ENCODE data around the gene CCR5AS.
A peak's percentile ranks its signal among the peaks of the same experiment; 100 is the strongest.

CCR5AS gene

GRCh38 chr3:46406788-46407611 is at the start of gene CCR5AS, which contains the start of gene CCRL2:
Gene CCR5AS (minus strand): TSS chr3:46407066.
Gene CCRL2 (plus strand): TSS chr3:46407259. CDS start chr3:46408080, 821 bp downstream.
- no peaks in the 10 kb centered on the region for H3K9me3 Mint-ChIP-seq
- H3K4me3 Mint-ChIP-seq: peak within 1 kb of the TSS; percentile 83
- ATAC-seq: peak; percentile 87
- H3K4me1 Mint-ChIP-seq: peaks cover 30% of the 10 kb centered on the region
- no peaks in the 10 kb centered on the region for H3K27me3 Mint-ChIP-seq
- no peaks in the 10 kb centered on the region for H3K36me3 Mint-ChIP-seq
- H3K27ac Mint-ChIP-seq: peak within 1 kb of the TSS; percentile 94

GRCh38 chr3:46456118-46456517 is 49.3 kb upstream of the CCR5AS start:
- Mint-ChIP-seq H3K4me3 (no peak overlapping the region), H3K27me3 (peaks cover 38% of the 10 kb centered on the region), H3K27ac (no peak overlapping the region), H3K36me3 (no peaks in the 10 kb centered on the region), H3K4me1 (peaks cover 7% of the 10 kb centered on the region), H3K9me3 (no peaks in the 10 kb centered on the region)
- no peak for ATAC-seq

GRCh38 chr3:46455231-46456115 is 48.6 kb upstream of the CCR5AS start:
- peaks cover 31% of the 10 kb centered on the region for H3K27me3 Mint-ChIP-seq
- no peaks in the 10 kb centered on the region for H3K36me3 Mint-ChIP-seq
- no peaks in the 10 kb centered on the region for H3K9me3 Mint-ChIP-seq
- no peak overlapping the region for H3K4me3 Mint-ChIP-seq
- ATAC-seq: no peak
- H3K4me1 Mint-ChIP-seq: peaks cover 7% of the 10 kb centered on the region
- no peak overlapping the region for H3K27ac Mint-ChIP-seq

GRCh38 chr3:46454606-46455005 is 47.7 kb upstream of the CCR5AS start:
- Mint-ChIP-seq H3K4me1 (peaks cover 7% of the 10 kb centered on the region), H3K36me3 (no peaks in the 10 kb centered on the region), H3K27me3 (peaks cover 24% of the 10 kb centered on the region), H3K4me3 (no peak overlapping the region), H3K27ac (no peak overlapping the region), H3K9me3 (no peaks in the 10 kb centered on the region)
- no peak for ATAC-seq

GRCh38 chr3:46454209-46454595 is 47.3 kb upstream of the CCR5AS start:
- no peak for ATAC-seq
- Mint-ChIP-seq H3K4me1 (peaks cover 7% of the 10 kb centered on the region), H3K27me3 (peaks cover 24% of the 10 kb centered on the region)

GRCh38 chr3:46453526-46454208 is 46.8 kb upstream of the CCR5AS start:
- Mint-ChIP-seq H3K27ac (no peak overlapping the region), H3K4me3 (no peak overlapping the region), H3K27me3 (peaks cover 26% of the 10 kb centered on the region), H3K4me1 (peaks cover 12% of the 10 kb centered on the region), H3K36me3 (no peaks in the 10 kb centered on the region), H3K9me3 (no peaks in the 10 kb centered on the region)
- ATAC-seq: no peak

More at GRCh38 chr3:46454209-46454595, 47.3 kb upstream of the CCR5AS start:
- Mint-ChIP-seq H3K4me3 (no peak overlapping the region), H3K27ac (no peak overlapping the region), H3K36me3 (no peaks in the 10 kb centered on the region), H3K9me3 (no peaks in the 10 kb centered on the region)

- peaks cover 12% of the 10 kb centered on the region for H3K4me1 Mint-ChIP-seq
- no peaks in the 10 kb centered on the region for H3K9me3 Mint-ChIP-seq
- ATAC-seq: no peak
- no peak overlapping the region for H3K4me3 Mint-ChIP-seq
- no peak overlapping the region for H3K27ac Mint-ChIP-seq
- H3K27me3 Mint-ChIP-seq: peaks cover 26% of the 10 kb centered on the region
- no peaks in the 10 kb centered on the region for H3K36me3 Mint-ChIP-seq
Measured at GRCh38 chr3:46449755-46450552, 43.1 kb upstream of the CCR5AS start.

- H3K27me3 Mint-ChIP-seq: peaks cover 19% of the 10 kb centered on the region
- no peak overlapping the region for H3K27ac Mint-ChIP-seq
- H3K9me3 Mint-ChIP-seq: no peaks in the 10 kb centered on the region
- H3K4me1 Mint-ChIP-seq: peaks cover 8% of the 10 kb centered on the region
- no peak for ATAC-seq
- no peaks in the 10 kb centered on the region for H3K36me3 Mint-ChIP-seq
- H3K4me3 Mint-ChIP-seq: no peak overlapping the region
Measured at GRCh38 chr3:46448721-46449120, 41.9 kb upstream of the CCR5AS start.

- ATAC-seq: no peak
- peaks cover 16% of the 10 kb centered on the region for H3K27me3 Mint-ChIP-seq
- H3K9me3 Mint-ChIP-seq: no peaks in the 10 kb centered on the region
- H3K4me1 Mint-ChIP-seq: peaks cover 4% of the 10 kb centered on the region
- H3K27ac Mint-ChIP-seq: no peak overlapping the region
- H3K36me3 Mint-ChIP-seq: no peaks in the 10 kb centered on the region
- H3K4me3 Mint-ChIP-seq: no peak overlapping the region
Measured at GRCh38 chr3:46447228-46447985, 40.5 kb upstream of the CCR5AS start.

- Mint-ChIP-seq H3K27me3 (no peaks in the 10 kb centered on the region), H3K4me3 (no peak overlapping the region), H3K27ac (no peak overlapping the region), H3K9me3 (no peaks in the 10 kb centered on the region), H3K4me1 (peaks cover 33% of the 10 kb centered on the region), H3K36me3 (no peaks in the 10 kb centered on the region)
- no peak for ATAC-seq
Measured at GRCh38 chr3:46442576-46443530, 36.0 kb upstream of the CCR5AS start.

- no peaks in the 10 kb centered on the region for H3K27me3 Mint-ChIP-seq
- ATAC-seq: peak; percentile 95
- H3K4me3 Mint-ChIP-seq: peak overlapping the region; percentile 42
Measured at GRCh38 chr3:46440531-46441294, 33.8 kb upstream of the CCR5AS start.

GRCh38 chr3:46438831-46439230 is 32.0 kb upstream of the CCR5AS start:
- Mint-ChIP-seq H3K27ac (no peak overlapping the region), H3K4me1 (peaks cover 33% of the 10 kb centered on the region), H3K9me3 (no peaks in the 10 kb centered on the region), H3K4me3 (no peak overlapping the region), H3K27me3 (no peaks in the 10 kb centered on the region), H3K36me3 (no peaks in the 10 kb centered on the region)
- peak; percentile 37 for ATAC-seq

More at GRCh38 chr3:46440531-46441294, 33.8 kb upstream of the CCR5AS start:
- Mint-ChIP-seq H3K9me3 (no peaks in the 10 kb centered on the region), H3K4me1 (peaks cover 33% of the 10 kb centered on the region), H3K27ac (peak overlapping the region; percentile 77), H3K36me3 (no peaks in the 10 kb centered on the region)

Data from stimulated activated memory B cell treated with anti-CD40 and anti-IgM and Interleukin-4, amounts not matched to agents 10 μg/mL and 1 μg/mL and 100 μg/mL, for 72 hours (primary cell).